ENCODE data around the gene MAPK9.
"Not testable (repeated sequence)": the region's sequence is repeated elsewhere in the genome, so short reads cannot be mapped to it uniquely, and the experiment has no call there.

The MAPK9 gene

DNA sequence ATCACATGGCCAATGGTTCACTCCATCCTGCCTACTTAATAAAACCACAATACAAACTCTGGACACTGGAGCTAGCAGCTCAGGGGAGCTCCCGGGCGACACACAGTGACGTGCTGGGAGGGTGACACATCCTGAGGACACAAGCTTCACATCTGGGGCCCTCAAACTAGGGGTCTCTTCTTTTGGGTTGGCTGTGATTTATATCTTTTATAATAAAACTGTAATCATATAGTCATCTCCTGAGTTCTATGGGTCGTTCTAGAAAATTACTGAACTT is 12.1 kb upstream of the MAPK9 start:
- Histone ChIP-seq H3K36me3 (ENCODE audit: control insufficient read depth, insufficient read depth, low read length) (no peaks in the 10 kb centered on the region), H3K4me3 (replicated peaks; ENCODE audit: low read depth, low read length) (no peak overlapping the region), H3K27me3 (replicated peaks; ENCODE audit: control insufficient read depth, insufficient read depth, low read length) (no peaks in the 10 kb centered on the region)
- DNase-seq (ENCODE audit: extremely low read depth, insufficient read length) = no peak
- TF ChIP-seq, protein P1, sequence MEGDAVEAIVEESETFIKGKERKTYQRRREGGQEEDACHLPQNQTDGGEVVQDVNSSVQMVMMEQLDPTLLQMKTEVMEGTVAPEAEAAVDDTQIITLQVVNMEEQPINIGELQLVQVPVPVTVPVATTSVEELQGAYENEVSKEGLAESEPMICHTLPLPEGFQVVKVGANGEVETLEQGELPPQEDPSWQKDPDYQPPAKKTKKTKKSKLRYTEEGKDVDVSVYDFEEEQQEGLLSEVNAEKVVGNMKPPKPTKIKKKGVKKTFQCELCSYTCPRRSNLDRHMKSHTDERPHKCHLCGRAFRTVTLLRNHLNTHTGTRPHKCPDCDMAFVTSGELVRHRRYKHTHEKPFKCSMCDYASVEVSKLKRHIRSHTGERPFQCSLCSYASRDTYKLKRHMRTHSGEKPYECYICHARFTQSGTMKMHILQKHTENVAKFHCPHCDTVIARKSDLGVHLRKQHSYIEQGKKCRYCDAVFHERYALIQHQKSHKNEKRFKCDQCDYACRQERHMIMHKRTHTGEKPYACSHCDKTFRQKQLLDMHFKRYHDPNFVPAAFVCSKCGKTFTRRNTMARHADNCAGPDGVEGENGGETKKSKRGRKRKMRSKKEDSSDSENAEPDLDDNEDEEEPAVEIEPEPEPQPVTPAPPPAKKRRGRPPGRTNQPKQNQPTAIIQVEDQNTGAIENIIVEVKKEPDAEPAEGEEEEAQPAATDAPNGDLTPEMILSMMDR (IDR thresholded peaks at IDR 0.05; ENCODE audit: insufficient read depth, low read length, poor library complexity, severe bottlenecking) = no peak

GRCh38 chr5:180303226-180304015 is 11.5 kb upstream of the MAPK9 start:
- no peak for DNase-seq (ENCODE audit: extremely low read depth, insufficient read length)
- TF ChIP-seq, protein P1 (IDR thresholded peaks at IDR 0.05; ENCODE audit: insufficient read depth, low read length, poor library complexity, severe bottlenecking) = no peak
- Histone ChIP-seq H3K27me3 (replicated peaks; ENCODE audit: control insufficient read depth, insufficient read depth, low read length) (no peaks in the 10 kb centered on the region), H3K4me3 (replicated peaks; ENCODE audit: low read depth, low read length) (no peak overlapping the region), H3K36me3 (ENCODE audit: control insufficient read depth, insufficient read depth, low read length) (no peaks in the 10 kb centered on the region)

- no peaks in the 10 kb centered on the region for H3K36me3 ChIP-seq (ENCODE audit: control insufficient read depth, insufficient read depth, low read length)
- no peak for DNase-seq (ENCODE audit: extremely low read depth, insufficient read length)
- TF ChIP-seq, protein P1 (IDR thresholded peaks at IDR 0.05; ENCODE audit: insufficient read depth, low read length, poor library complexity, severe bottlenecking) = no peak
- no peak overlapping the region for H3K4me3 ChIP-seq (replicated peaks; ENCODE audit: low read depth, low read length)
- H3K27me3 ChIP-seq (replicated peaks; ENCODE audit: control insufficient read depth, insufficient read depth, low read length) = no peaks in the 10 kb centered on the region
Measured at GRCh38 chr5:180302256-180302655, 10.4 kb upstream of the MAPK9 start.

- no peak overlapping the region for H3K4me3 ChIP-seq (replicated peaks; ENCODE audit: low read depth, low read length)
- TF ChIP-seq, protein P1 (IDR thresholded peaks at IDR 0.05; ENCODE audit: insufficient read depth, low read length, poor library complexity, severe bottlenecking) = no peak
- no peaks in the 10 kb centered on the region for H3K36me3 ChIP-seq (ENCODE audit: control insufficient read depth, insufficient read depth, low read length)
- H3K27me3 ChIP-seq (replicated peaks; ENCODE audit: control insufficient read depth, insufficient read depth, low read length) = no peaks in the 10 kb centered on the region
- DNase-seq (ENCODE audit: extremely low read depth, insufficient read length) = no peak
Measured at GRCh38 chr5:180301253-180301652, 9.4 kb upstream of the MAPK9 start.

DNA sequence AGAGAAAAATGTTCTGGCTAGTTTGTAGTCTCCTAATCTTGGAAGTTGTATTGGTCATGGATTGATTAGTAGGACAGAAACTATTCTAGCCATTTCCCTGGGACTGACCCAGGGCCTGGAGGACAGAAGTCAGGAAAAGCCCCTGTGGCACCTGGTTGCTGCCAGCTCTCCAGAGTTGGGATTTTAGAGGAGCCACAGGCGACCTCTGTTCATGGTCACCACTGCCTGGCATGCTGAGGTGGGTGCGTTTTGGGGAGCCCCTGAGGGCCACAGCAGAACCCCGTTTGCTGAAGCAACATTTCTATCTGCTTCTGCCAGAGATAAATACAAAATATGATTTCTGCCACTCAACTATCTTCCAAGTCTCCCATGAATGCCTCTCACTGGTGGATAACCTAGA is 7.6 kb upstream of the MAPK9 start:
- no peaks in the 10 kb centered on the region for H3K36me3 ChIP-seq (ENCODE audit: control insufficient read depth, insufficient read depth, low read length)

GRCh38 chr5:180299014-180299413 is 7.1 kb upstream of the MAPK9 start:
- not testable (repeated sequence) for H3K4me3 ChIP-seq (replicated peaks; ENCODE audit: low read depth, low read length); H3K36me3 ChIP-seq (ENCODE audit: control insufficient read depth, insufficient read depth, low read length); DNase-seq (ENCODE audit: extremely low read depth, insufficient read length); H3K27me3 ChIP-seq (replicated peaks; ENCODE audit: control insufficient read depth, insufficient read depth, low read length)

More for the DNA sequence above, 7.6 kb upstream of the MAPK9 start:
- TF ChIP-seq, protein P1 (IDR thresholded peaks at IDR 0.05; ENCODE audit: insufficient read depth, low read length, poor library complexity, severe bottlenecking) = no peak
- no peak for DNase-seq (ENCODE audit: extremely low read depth, insufficient read length)
- no peak overlapping the region for H3K4me3 ChIP-seq (replicated peaks; ENCODE audit: low read depth, low read length)
- H3K27me3 ChIP-seq (replicated peaks; ENCODE audit: control insufficient read depth, insufficient read depth, low read length) = no peaks in the 10 kb centered on the region

All from GM06990 (cell line).